AG04449 (cell line): Measurements from ENCODE around the gene LEF1.
A peak's percentile ranks its signal among the peaks of the same experiment; 100 is the strongest.

Experiments used
- CTCF ChIA-PET: fragments of 350-600 bp; formaldehyde crosslinking; extraction: SDS; loops from one replicate; lab custom pipeline; 2021; ENCODE audit warnings: antibody characterized with exemption; lab: Yijun Ruan, JAX
- POLR2A ChIA-PET: fragments of 400-600, 350-600 bp; formaldehyde crosslinking; extraction: SDS; loops from one replicate; lab custom pipeline; 2020; ENCODE audit warnings: antibody characterized with exemption, inconsistent platforms; lab: Yijun Ruan, JAX
- DNase-seq: peaks from one replicate; pipeline ENCODE4 v3.0.0-alpha.2; 2010; ENCODE audit warnings: low read depth, low spot score
- H3K4me3 ChIP-seq: 2 replicates; pipeline ENCODE4 v1.5.1; 2011; ENCODE audit warnings: low read depth, mild to moderate bottlenecking, control low read depth, low read length
- CTCF ChIP-seq: IDR thresholded peaks from one replicate; pipeline ENCODE4 v1.5.1; 2011; ENCODE audit warnings: mild to moderate bottlenecking, moderate library complexity, low read length, control low read depth, inconsistent platforms; ENCODE audit not compliant: insufficient read depth; ENCODE audit errors: missing control alignments

The LEF1 gene

GRCh38 chr4:108081256-108081655 lies 87.5 kb downstream of the LEF1 start:
- TF ChIP-seq CTCF, result no peak
- ChIA-PET CTCF (no interaction called here), POLR2A (no interaction called here)
- no peak for DNase-seq
- H3K4me3 ChIP-seq, result no peak overlapping the region

GRCh38 chr4:108080747-108081146 lies 88.0 kb downstream of the LEF1 start:
- H3K4me3 ChIP-seq, result no peak overlapping the region
- TF ChIP-seq CTCF, result no peak
- POLR2A ChIA-PET, result no interaction called here
- no peak for DNase-seq
- CTCF ChIA-PET, result no interaction called here

- CTCF ChIA-PET, result no interaction called here
- DNase-seq, result no peak
- H3K4me3 ChIP-seq, result no peak overlapping the region
- POLR2A ChIA-PET, result no interaction called here
- no peak for TF ChIP-seq CTCF
These were observed 90.6 kb downstream of the LEF1 start for GRCh38 chr4:108078024-108078733.

GRCh38 chr4:108072300-108072699 lies 96.4 kb downstream of the LEF1 start:
- ChIA-PET POLR2A (no interaction called here), CTCF (no interaction called here)
- DNase-seq, result no peak
- TF ChIP-seq CTCF, result no peak
- no peak overlapping the region for H3K4me3 ChIP-seq

GRCh38 chr4:108070775-108071174 lies 98.0 kb downstream of the LEF1 start:
- ChIA-PET POLR2A (no interaction called here), CTCF (no interaction called here)
- no peak for TF ChIP-seq CTCF
- DNase-seq, result no peak
- no peak overlapping the region for H3K4me3 ChIP-seq

GRCh38 chr4:108068442-108068841 lies 100.3 kb downstream of the LEF1 start:
- CTCF ChIA-PET, result interaction anchor here (1.3 to 1.4 kb wide), 2 partner anchors 9 to 504 kb away, joined by 3 to 5 read pairs; no protein-coding TSS in a partner anchor
- DNase-seq, result peak; percentile 24
- POLR2A ChIA-PET, result no interaction called here
- TF ChIP-seq CTCF, result no peak
- H3K4me3 ChIP-seq, result no peak overlapping the region
